ENCODE results near the gene PHKA1. TPM values are rescaled to one million over a fixed set of nuclear protein-coding genes. Genes with fewer than 3 reads are reported as not detected.
"Not testable (repeated sequence)": the region's sequence is repeated elsewhere in the genome, so short reads cannot be mapped to it uniquely, and the experiment has no call there.

PHKA1 gene
- total RNA-seq, 1 donor from 2014 or later: 3.1 TPM

- DNase-seq: no peak
Observed at GRCh38 chrX:72666451-72666850, 47.7 kb downstream of the PHKA1 start.

DNA sequence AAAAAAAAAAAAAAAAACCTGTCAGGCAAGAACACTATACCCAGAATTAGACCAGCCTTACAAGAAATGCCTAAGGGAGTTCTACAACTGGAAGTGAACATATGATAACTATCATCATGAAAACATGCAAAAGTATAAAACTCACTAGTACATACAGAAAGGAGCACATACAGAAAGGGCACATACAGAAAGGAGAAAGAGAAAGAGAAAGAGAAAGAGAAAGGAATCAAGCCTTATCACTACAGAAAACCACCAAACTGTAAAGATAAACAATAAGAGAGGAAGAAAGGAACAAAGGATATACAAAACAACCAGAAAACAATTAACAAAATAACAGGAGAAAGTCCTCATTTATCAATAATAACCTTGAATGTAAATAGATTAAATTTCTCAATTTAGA is 50.4 kb downstream of the PHKA1 start:
- no peak for DNase-seq

GRCh38 chrX:72662020-72662747 is 51.9 kb downstream of the PHKA1 start:
- DNase-seq: no peak

- no peak for DNase-seq
Observed at GRCh38 chrX:72659723-72660122, 54.4 kb downstream of the PHKA1 start.

GRCh38 chrX:72652082-72652481 is 62.0 kb downstream of the PHKA1 start:
- DNase-seq: no peak

- no peak for DNase-seq
Observed at GRCh38 chrX:72644946-72645345, 69.2 kb downstream of the PHKA1 start.

DNA sequence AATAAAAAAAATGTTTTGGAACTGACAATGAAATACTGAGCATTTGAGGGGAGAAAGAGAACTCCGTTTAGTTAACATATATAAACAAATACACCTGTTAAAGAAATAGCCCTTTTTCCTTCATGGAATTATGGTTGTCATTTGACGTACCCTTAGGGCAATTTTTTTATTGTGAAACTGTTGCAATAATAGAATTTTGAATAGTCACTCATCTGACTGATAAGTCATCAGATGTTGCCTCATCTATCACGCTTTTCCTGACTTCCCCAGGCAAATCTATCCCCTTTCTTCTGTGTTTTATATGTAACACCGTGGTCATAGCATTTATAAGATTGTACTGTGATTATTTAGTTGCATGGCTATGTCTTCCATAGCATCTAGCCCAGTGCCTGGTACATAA is 72.5 kb downstream of the PHKA1 start:
- no peak for DNase-seq

- no peak for DNase-seq
Observed at GRCh38 chrX:72635930-72636329, 78.2 kb downstream of the PHKA1 start.

- no peak for DNase-seq
Observed at GRCh38 chrX:72634331-72634730, 79.8 kb downstream of the PHKA1 start.

DNA sequence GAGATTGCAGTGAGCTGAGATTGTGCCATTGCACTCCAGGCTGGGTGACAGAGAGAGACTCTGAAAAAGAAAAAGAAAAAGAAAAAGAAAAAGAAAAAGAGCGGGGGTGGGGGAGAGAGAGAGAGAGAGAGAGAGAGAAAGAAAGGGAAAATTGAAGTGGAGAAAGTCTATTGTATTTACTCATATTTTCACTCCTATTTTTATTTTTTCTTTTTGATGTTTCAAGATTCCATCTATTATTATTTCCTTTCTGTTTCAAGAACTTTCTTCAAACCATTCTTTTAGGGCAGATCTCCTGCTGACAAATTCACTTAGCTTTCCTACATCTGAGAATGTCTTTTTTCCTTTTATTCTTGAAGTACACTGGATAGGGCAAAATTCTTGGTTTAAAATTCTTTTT is 83.9 kb downstream of the PHKA1 start:
- no peak for DNase-seq

GRCh38 chrX:72624194-72624593 is 89.9 kb downstream of the PHKA1 start:
- no peak for DNase-seq

GRCh38 chrX:72621625-72622485 is 92.3 kb downstream of the PHKA1 start:
- DNase-seq: no peak

DNA sequence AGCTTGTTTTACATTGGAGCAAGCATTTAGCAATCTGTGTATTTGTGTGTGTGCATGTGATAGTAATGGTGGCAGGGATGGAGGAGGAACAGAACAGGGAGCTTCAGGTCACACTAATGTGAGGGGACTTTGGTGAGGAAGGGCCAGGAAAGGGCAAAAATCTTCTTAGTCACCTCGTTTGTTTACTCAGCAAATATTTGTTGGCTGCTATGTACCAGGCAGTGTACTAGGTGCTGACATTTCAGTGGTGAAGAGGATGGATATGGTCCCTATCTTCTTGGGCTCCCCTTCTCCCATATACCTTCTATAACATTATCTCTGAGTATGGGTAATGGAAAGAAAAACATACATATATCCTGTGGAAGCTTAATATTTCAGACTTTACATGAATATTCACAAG is 92.9 kb downstream of the PHKA1 start:
- DNase-seq: no peak

DNA sequence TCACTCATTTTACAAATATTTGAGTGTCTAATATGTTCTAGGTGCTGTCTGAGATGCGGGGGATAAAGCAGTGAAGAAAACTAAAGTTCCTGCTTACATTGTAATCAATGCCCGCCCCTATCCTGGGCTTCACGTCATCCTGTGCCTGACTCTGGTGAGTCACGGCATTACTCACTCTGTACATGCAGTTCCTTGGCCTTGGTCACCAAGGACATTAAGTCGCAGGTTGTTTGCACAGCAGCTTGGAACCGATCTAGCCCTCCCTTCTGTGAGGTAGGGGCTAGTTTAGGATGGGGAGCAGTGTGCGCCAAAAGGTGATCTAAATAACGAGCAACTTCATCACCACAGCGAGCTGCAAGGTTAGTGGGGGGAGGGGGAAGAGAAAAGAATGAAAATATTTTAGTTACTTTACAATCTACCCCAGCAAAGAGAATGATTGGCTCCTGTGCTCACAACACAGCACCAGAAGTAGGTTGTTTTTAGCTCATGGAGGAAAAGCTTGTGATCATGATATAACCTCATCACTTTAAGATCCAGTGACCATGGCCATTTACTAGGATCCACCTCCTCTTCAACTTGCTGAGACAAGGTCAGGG is 93.5 kb downstream of the PHKA1 start:
- DNase-seq: no peak

DNA sequence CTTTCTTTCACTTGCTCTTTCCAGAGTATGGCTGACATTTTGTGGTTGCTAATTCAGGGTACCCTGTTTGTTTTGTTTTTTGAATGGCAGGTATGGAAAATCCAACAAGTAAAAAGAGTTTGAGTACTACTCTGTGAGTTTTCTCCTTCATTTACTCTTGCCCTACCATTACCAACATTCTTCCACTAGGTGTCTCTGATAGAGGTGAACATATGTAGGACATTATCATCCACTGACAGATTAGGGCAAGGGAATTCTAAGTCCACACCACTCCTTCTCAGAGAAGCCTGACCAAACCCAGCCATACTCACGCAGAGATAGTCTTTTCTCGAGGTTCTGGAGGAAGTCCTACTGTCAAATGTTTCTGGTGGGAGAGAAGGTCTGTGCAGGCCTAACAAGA is 104.8 kb downstream of the PHKA1 start:
- DNase-seq: no peak

GRCh38 chrX:72604705-72605104 is 109.4 kb downstream of the PHKA1 start:
- no peak for DNase-seq

- no peak for DNase-seq
Observed at GRCh38 chrX:72604112-72604511, 110.0 kb downstream of the PHKA1 start.

GRCh38 chrX:72591038-72591437 is 123.1 kb downstream of the PHKA1 start:
- not testable (repeated sequence) for DNase-seq

DNA sequence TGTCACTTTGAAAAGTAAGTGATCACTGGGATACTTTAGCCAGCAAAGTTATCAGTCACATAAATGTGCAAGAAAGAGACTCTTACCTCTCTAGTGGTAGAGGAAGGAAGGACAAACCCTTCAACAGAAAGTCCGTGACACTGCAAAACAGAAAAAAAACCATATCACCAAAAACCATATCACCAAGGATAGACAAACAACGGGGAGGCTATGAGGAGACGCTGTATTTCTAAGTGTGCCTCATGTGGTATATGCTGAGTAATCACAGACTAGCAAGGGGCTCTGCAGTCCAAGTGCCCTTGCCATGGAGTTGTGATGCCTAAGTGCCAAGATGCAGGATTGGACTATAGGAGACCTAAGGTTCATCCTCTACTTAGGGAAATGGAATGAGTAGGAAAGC is 129.9 kb downstream of the PHKA1 start:
- no peak for DNase-seq

DNA sequence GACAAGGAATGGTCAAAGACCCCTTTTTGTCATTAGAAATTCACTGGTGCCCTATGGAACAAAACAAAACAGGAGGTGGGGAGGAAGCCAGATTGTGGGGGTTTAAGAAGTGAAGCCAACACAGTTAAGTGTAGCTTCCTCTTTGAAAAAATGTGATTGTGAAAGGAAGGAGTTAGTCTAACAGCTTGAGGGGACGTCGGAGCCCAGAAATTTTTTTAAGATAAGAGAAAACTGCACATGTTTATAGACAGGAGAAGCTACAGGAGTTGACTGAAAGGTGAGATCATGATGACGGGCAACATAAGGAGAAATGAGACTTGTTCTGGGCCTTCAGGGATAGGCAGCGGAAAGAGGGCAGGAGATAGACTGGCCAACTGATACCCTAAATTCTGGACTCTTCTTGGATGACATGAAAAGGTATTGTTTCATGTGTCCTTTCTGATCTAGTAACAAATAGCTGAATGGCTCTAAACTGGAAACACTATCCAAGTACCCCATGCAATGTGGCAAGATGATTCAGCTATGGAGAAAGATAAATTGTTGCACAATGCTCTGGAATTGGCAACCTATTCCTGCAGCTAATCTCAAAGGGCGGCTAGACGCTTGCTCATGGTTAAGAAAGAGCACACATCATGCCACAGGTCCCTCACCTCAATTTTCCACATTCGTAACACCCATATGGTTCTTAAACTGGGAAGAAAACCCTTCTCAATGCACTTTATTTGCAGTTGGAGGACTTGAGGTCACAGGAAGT is 137.8 kb downstream of the PHKA1 start:
- DNase-seq: no peak

- DNase-seq: no peak
Observed at GRCh38 chrX:72573158-72573511, 141.0 kb downstream of the PHKA1 start.

GRCh38 chrX:72572248-72573157 is 141.6 kb downstream of the PHKA1 start, which contains the start of gene HDAC8:
TSS of gene HDAC8 (minus strand) at chrX:72572843. CDS start at chrX:72572761, 82 bp downstream.
- DNase-seq: peak; percentile 48
